Heart left ventricle (tissue), 16 donors: Measurements from ENCODE around the gene AQP2. TPM values are rescaled to one million over a fixed set of nuclear protein-coding genes. Genes with fewer than 3 reads are reported as not detected.

ENCODE experiments used
- ATAC-seq, 4 donors: fragments of 200-7000 bp; cut with Tn5 transposase; one replicate each; pipeline ENCODE4 v1.9.1; 2020 to 2022; ENCODE audit warnings: moderate library complexity in 4 of 4, mild to moderate bottlenecking in 3 of 4, moderate number of reproducible peaks in 1 of 4
- DNase-seq, 5 donors: peaks; one replicate each; pipeline ENCODE4 v3.0.0-alpha.2; 2020
- H3K27ac ChIP-seq, 12 donors: fragments of 200-600 bp; sonication (generic) in 4 of 12; one replicate each; pipeline versions ENCODE4 v1.5.0 to v1.8.0; 2016 to 2022; ENCODE audit warnings: mild to moderate bottlenecking in 2 of 12
- H3K27me3 ChIP-seq, 9 donors: fragments of 200-600 bp; sonication (generic) in 2 of 9; one replicate each; pipeline versions ENCODE4 v1.5.1 to v1.8.0; 2016 to 2022; ENCODE audit warnings: mild to moderate bottlenecking in 3 of 9
- H3K36me3 ChIP-seq, 9 donors: fragments of 200-600 bp; sonication (generic) in 2 of 9; one replicate each; pipeline versions ENCODE4 v1.5.0 to v1.8.0; 2018 to 2022; ENCODE audit warnings: mild to moderate bottlenecking in 2 of 9
- H3K4me1 ChIP-seq, 12 donors: fragments of 200-600 bp; sonication (generic) in 4 of 12; one replicate each; pipeline versions ENCODE4 v1.5.0 to v1.8.0; 2016 to 2022; ENCODE audit warnings: mild to moderate bottlenecking in 3 of 12
- H3K4me3 ChIP-seq, 12 donors: fragments of 200-600 bp; sonication (generic) in 4 of 12; one replicate each; pipeline versions ENCODE4 v1.5.0 to v1.8.0; 2017 to 2022; ENCODE audit warnings: mild to moderate bottlenecking in 9 of 12, moderate library complexity in 4 of 12
- H3K9me3 ChIP-seq, 12 donors: fragments of 200-600 bp; sonication (generic) in 4 of 12; one replicate each; pipeline versions ENCODE4 v1.5.0 to v1.8.0; 2016 to 2022; ENCODE audit warnings: mild to moderate bottlenecking in 1 of 12
- CTCF ChIP-seq, 12 donors: fragments of 200-600 bp; sonication (generic) in 4 of 12; IDR thresholded peaks; one replicate each; pipeline versions ENCODE4 v1.5.0 to v1.8.0; 2018 to 2022; ENCODE audit warnings: antibody characterized with exemption in 12 of 12, mild to moderate bottlenecking in 5 of 12
- POLR2A ChIP-seq, 2 donors: fragments of 450-650 bp; IDR thresholded peaks; one replicate each; pipeline ENCODE4 v1.6.1; 2017; ENCODE audit warnings: antibody characterized with exemption in 2 of 2, mild to moderate bottlenecking in 2 of 2, moderate library complexity in 2 of 2
- WGBS, 4 donors: extraction: QIAGEN DNeasy Blood & Tissue Kit in 2 of 4; methylation state at CpG; one replicate each; pipeline versions ENCODE4 v1.1.5 to v1.1.7; 2013 to 2018; 5-methylcytosine and 5-hydroxymethylcytosine counted together
- intact Hi-C, 10 donors: fragments of 100-400 bp; cut with DNase I; formaldehyde crosslinking; loops; one replicate each; pipeline versions ENCODE4 v1.11.1 to v1.14.2; 2022
- polyA plus RNA-seq, 2 donors: library from polyadenylated mRNA; stranded (reverse); fragments of 200-250 nt; gene quantifications; one replicate each; pipeline ENCODE4 v1.2.3, GENCODE V29; 2013
- total RNA-seq, 9 donors: library from RNA; depleted of rRNA in 2 of 9; stranded (reverse); fragments of >200 nt in 2 of 9; fragmentation: NEBNext Ultra II Directional in 3 of 9; extraction: Animal tissue kit (Norgen Biotek cat#: 25700) in 3 of 9; gene quantifications; one replicate each; pipeline versions ENCODE4 v1.1.0 to v1.2.4, GENCODE V29; 2016 to 2023
- donor health status: ischemic (EF 13 %, LVEDD 7.1; RV severe dilation, severe dysfunction).
- donor health status: healthy with polysubstance abuse.
- donor health status: DM: no; HTN: yes; CAD: no.
- donor health status: DM: no; HTN: no; CAD: no.
- donor health status: ischemic (EF 25% LVEDD 6.9; RV normal size, moderate dysfunction).
- donor health status: ischemic (EF 25% LVEDD 5.7; RV mildly dilated, moderate dysfunction).
- donor health status: healthy.
- donor health status: DM: yes; HTN: yes; CAD: no.
- donor health status: ischemic (EF 35%, LVEDD 5.7; RV mildly dilated, moderate dysfunction).
- donor health status: nonischemic (EF 11% LVEDD 7.7; RV severe dilation, severe dysfunction).
- donor health status: DM: yes; HTN: yes; CAD: no.
- donor health status: PGD.
- donor health status: ischemic (EF 29% LVEDD 5.4; RV normal size, mild dysfunction).
- donor health status: nonischemic (EF 23%, LVEDD 6.1; RV moderate dilation, normal function).

AQP2 gene
- total and polyA plus RNA-seq, 11 donors = not detected

- Histone ChIP-seq H3K4me1 (peaks cover 0 to 8% (median 1%) of the 10 kb centered on the region in 12 donors), H3K36me3 (no peaks in the 10 kb centered on the region), H3K9me3 (no peaks in the 10 kb centered on the region), H3K27ac (no peak overlapping the region), H3K4me3 (no peak overlapping the region), H3K27me3 (peaks cover 0 to 6% (median 0%) of the 10 kb centered on the region in 9 donors)
- no peak for TF ChIP-seq CTCF (IDR thresholded peaks at IDR 0.05)
- no peak for TF ChIP-seq POLR2A (IDR thresholded peaks at IDR 0.05)
- intact Hi-C loops = no loop called here
- WGBS, 4 donors = 78 to 85% (median 80%) methylated on average over 16 of the region's 16 CpGs
- peak in 1 of 5 donors; percentile 19 for DNase-seq
- no peak for ATAC-seq
These were observed 40.7 kb upstream of the AQP2 start for GRCh38 chr12:49909826-49910225.

GRCh38 chr12:49910331-49911212, 40.0 kb upstream of the AQP2 start:
- H3K4me1 ChIP-seq = peaks cover 0 to 8% (median 1%) of the 10 kb centered on the region in 12 donors
- H3K4me3 ChIP-seq = no peak overlapping the region
- WGBS, 4 donors = 85 to 93% (median 89%) methylated on average over 11 to 15 of the region's 15 CpGs
- H3K27ac ChIP-seq = no peak overlapping the region
- ATAC-seq = no peak
- no peaks in the 10 kb centered on the region for H3K9me3 ChIP-seq
- TF ChIP-seq CTCF (IDR thresholded peaks at IDR 0.05) (no peak), POLR2A (IDR thresholded peaks at IDR 0.05) (no peak)
- H3K27me3 ChIP-seq = peaks cover 0 to 4% (median 0%) of the 10 kb centered on the region in 9 donors
- H3K36me3 ChIP-seq = no peaks in the 10 kb centered on the region
- intact Hi-C loops = no loop called here
- DNase-seq = peak in 1 of 5 donors; percentile 30

- H3K36me3 ChIP-seq = no peaks in the 10 kb centered on the region
- intact Hi-C loops = no loop called here
- WGBS, 4 donors = 92 to 100% (median 92%) methylated on average over 2 of the region's 2 CpGs
- no peak overlapping the region for H3K4me3 ChIP-seq
- ATAC-seq (no peak), DNase-seq (no peak)
- H3K9me3 ChIP-seq = no peaks in the 10 kb centered on the region
- TF ChIP-seq CTCF (IDR thresholded peaks at IDR 0.05) (no peak), POLR2A (IDR thresholded peaks at IDR 0.05) (no peak)
- peaks cover 0 to 8% (median 1%) of the 10 kb centered on the region in 12 donors for H3K4me1 ChIP-seq
- no peak overlapping the region for H3K27ac ChIP-seq
- H3K27me3 ChIP-seq = no peaks in the 10 kb centered on the region
These were observed 39.3 kb upstream of the AQP2 start for GRCh38 chr12:49911213-49911605.
